Common myeloid progenitor, CD34-positive (primary cell): ENCODE data around the gene TIMM17B.
A peak's percentile ranks its signal among the peaks of the same experiment; 100 is the strongest.
"Not testable (repeated sequence)": the region's sequence is repeated elsewhere in the genome, so short reads cannot be mapped to it uniquely, and the experiment has no call there.

ENCODE experiments used
- CTCF ChIA-PET: fragments of 350-600 bp; sonication (Branson Sonifier 250); formaldehyde crosslinking; loops from one replicate; lab custom pipeline; 2021; ENCODE audit warnings: antibody characterized with exemption; lab: Charles Lee
- POLR2A ChIA-PET: fragments of 350-600 bp; sonication (Branson Sonifier 250); formaldehyde crosslinking; loops from one replicate; lab custom pipeline; 2021; ENCODE audit warnings: antibody characterized with exemption; lab: Charles Lee
- DNase-seq, 3 donors: peaks; one replicate each; pipeline versions ENCODE4 v3.0.0 to v3.0.0-alpha.2; 2013
- H3K27ac ChIP-seq, 2 experiments: 1 replicate in 1 of 2; 2 replicates in 1 of 2; pipeline ENCODE4 v1.7.0; 2013; ENCODE audit warnings: inconsistent platforms in 2 of 2, low read length in 2 of 2, mild to moderate bottlenecking in 2 of 2, low read depth in 1 of 2, moderate library complexity in 1 of 2; ENCODE audit not compliant: severe bottlenecking in 2 of 2, insufficient read depth in 1 of 2, poor library complexity in 1 of 2
- H3K27me3 ChIP-seq, 5 experiments: replicated peaks in 2 of 5; 1 replicate in 3 of 5; 2 replicates in 2 of 5; pipeline versions ENCODE4 v1.6.1 to v1.7.0; 2013; ENCODE audit warnings: low read length in 4 of 5, mild to moderate bottlenecking in 2 of 5, moderate library complexity in 2 of 5, inconsistent platforms in 1 of 5; ENCODE audit not compliant: insufficient read depth in 5 of 5, control insufficient read depth in 4 of 5
- H3K36me3 ChIP-seq, 4 experiments: 1 replicate in 2 of 4; 2 replicates in 2 of 4; pipeline versions ENCODE4 v1.6.1 to v1.7.0; 2013; ENCODE audit warnings: low read length in 3 of 4, control low read depth in 1 of 4, mild to moderate bottlenecking in 1 of 4; ENCODE audit not compliant: control insufficient read depth in 4 of 4, insufficient read depth in 4 of 4
- H3K4me1 ChIP-seq, 4 experiments: 1 replicate in 3 of 4; 2 replicates in 1 of 4; pipeline versions ENCODE4 v1.6.1 to v1.7.1; 2013; ENCODE audit warnings: low read length in 3 of 4, mild to moderate bottlenecking in 3 of 4, control low read depth in 1 of 4, inconsistent platforms in 1 of 4, moderate library complexity in 1 of 4; ENCODE audit not compliant: control insufficient read depth in 4 of 4, insufficient read depth in 4 of 4; ENCODE audit errors: control extremely low read depth in 1 of 4
- H3K4me3 ChIP-seq, 7 experiments: 1 replicate in 4 of 7; 2 replicates in 3 of 7; pipeline versions ENCODE4 v1.5.1 to v1.7.0; 2013; ENCODE audit warnings: mild to moderate bottlenecking in 7 of 7, low read length in 6 of 7, moderate library complexity in 6 of 7, inconsistent platforms in 2 of 7, low read depth in 2 of 7, control low read depth in 1 of 7; ENCODE audit not compliant: insufficient read depth in 4 of 7, control insufficient read depth in 1 of 7; ENCODE audit errors: extremely low read depth in 1 of 7
- H3K9me3 ChIP-seq, 5 experiments: 1 replicate in 4 of 5; 2 replicates in 1 of 5; pipeline versions ENCODE4 v1.6.1 to v1.7.1; 2013; ENCODE audit warnings: low read length in 4 of 5, mild to moderate bottlenecking in 2 of 5, inconsistent platforms in 1 of 5, low read depth in 1 of 5, moderate library complexity in 1 of 5; ENCODE audit not compliant: control insufficient read depth in 4 of 5, insufficient read depth in 2 of 5; ENCODE audit errors: control extremely low read depth in 1 of 5
- WGBS: methylation state at CpG from one replicate; pipeline ENCODE4 v1.1.5; 2013; ENCODE audit not compliant: insufficient coverage; 5-methylcytosine and 5-hydroxymethylcytosine counted together

Gene TIMM17B

DNA sequence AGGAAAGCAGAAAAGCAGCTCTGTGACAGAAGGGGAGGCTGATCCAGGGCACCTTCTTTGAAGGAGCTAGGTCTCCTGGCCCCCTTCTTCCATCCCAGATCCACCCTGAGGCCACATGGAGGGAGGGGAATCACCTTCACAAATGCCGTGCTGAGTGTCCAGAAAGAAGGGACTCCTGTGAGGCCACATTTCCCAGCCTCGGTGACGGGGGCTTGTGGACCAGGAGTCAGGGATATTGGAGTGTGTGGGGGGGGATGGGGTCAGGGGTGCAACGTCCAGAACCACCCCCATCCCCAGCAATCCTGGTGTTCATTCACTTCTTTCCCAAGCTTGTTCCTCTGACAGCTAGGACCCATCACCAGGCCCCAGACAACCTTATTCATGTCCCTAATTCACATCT lies 4.7 kb downstream of the TIMM17B start:
- Histone ChIP-seq H3K27me3 (no peaks in the 10 kb centered on the region), H3K9me3 (peaks cover 0 to 4% (median 0%) of the 10 kb centered on the region in 5 experiments), H3K4me1 (peaks cover 0 to 15% (median 9%) of the 10 kb centered on the region in 4 experiments), H3K4me3 (no peak overlapping the region), H3K27ac (no peak overlapping the region), H3K36me3 (peaks cover 0 to 21% (median 12%) of the 10 kb centered on the region in 4 experiments)
- ChIA-PET POLR2A (interaction anchor here (0.6 kb wide), 1 partner anchor 23 kb away, joined by 4 read pairs; no protein-coding TSS in a partner anchor), CTCF (interaction anchor here (0.6 to 2.3 kb wide), 4 partner anchors 14 to 131 kb away, joined by 3 to 7 read pairs (median 4); partner anchors contain the start of gene GLOD5)
- DNase-seq: no peak
- WGBS: no CpG with 5 or more reads among the region's 4 CpGs

DNA sequence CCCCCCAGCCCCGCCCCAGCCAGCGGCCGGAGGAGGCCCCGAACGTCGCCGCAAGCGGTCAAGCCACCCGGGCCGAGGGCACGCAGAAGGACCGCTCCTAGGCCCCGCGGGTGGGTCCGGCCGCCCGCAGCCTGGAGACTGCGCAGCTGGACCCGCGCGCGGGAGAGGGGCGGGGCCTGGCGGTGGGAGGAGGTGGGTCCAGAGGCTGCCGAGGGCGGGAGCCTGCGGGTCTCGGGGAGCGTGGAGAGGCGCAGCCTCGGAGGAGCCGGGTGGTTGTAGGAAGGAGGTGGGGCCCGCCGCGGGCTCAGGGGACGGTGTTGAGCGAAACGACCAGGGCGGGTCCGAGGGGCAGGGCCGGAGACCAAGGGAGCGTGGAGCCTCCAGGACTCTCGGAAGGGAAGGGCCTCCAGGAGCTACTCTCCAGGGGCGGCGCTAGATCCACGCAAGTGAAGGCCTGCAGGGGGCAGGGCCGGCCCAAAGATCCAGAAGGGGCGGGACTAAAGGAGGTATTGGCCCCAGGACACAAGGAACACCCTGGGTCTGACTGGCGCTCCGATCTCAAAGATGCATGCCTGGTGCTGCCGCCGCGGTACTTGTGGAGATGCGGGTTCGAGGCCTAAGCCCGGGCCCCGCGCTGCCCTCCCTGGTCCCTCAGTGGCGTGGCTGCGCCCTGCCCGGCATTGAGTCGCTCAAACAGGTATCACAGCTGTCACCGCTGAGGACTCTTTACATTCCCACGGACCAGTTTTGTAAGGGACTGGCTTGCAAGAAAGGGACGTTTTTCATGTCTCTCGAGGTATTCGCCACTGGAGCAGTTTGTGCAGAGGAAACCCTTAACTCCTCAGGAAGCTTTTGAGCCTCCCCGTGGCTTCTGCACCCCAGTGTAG lies 5.9 kb downstream of the TIMM17B start:
- Histone ChIP-seq H3K4me1 (peaks cover 0 to 12% (median 8%) of the 10 kb centered on the region in 4 experiments), H3K27ac (no peak overlapping the region), H3K4me3 (peak overlapping the region; percentile 20 to 70 (median 54)), H3K9me3 (no peaks in the 10 kb centered on the region), H3K36me3 (peaks cover 0 to 21% (median 12%) of the 10 kb centered on the region in 4 experiments), H3K27me3 (no peaks in the 10 kb centered on the region)
- peak; percentile 80 to 90 (median 87) for DNase-seq
- 47% methylated on average over 61 of the region's 68 CpGs for WGBS
- POLR2A ChIA-PET: interaction anchor here (1.4 kb wide), 1 partner anchor 46 kb away, joined by 3 read pairs; no protein-coding TSS in a partner anchor
- CTCF ChIA-PET: interaction anchor here (0.7 to 2.3 kb wide), 8 partner anchors 12 to 58 kb away, joined by 3 to 8 read pairs (median 4); partner anchors contain the start of gene SLC35A2

DNA sequence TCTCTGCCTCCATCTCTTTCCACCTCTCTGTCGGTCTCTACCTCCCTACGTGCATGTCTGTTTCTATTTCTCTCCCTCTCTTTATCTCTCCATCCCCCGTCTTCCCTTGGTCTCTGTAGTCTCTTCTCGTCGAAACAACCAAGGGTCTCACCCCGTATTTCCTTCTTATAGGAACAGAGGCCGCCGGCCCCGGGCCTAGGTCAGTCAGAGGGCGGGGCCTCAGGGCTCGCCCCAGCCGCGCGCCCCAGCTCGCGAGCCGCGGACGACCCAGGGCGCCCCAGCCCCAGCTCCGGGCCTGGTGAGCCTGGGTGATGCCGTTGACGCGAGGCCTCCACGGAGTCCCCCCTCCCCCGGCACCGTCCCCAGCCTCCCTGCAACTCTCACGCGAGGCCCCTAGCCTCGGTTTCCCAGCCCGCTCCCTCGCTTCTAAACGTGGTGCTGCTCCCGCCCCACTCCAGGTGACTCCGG lies 6.6 kb downstream of the TIMM17B start:
- ChIA-PET CTCF (interaction anchor here (0.7 to 2.3 kb wide), 8 partner anchors 13 to 62 kb away, joined by 3 to 8 read pairs (median 4); partner anchors contain the start of gene SLC35A2), POLR2A (interaction anchor here (0.8 to 1.4 kb wide), 2 partner anchors 20 to 46 kb away, joined by 3 read pairs; partner anchors contain the start of gene SLC35A2)
- DNase-seq: peak in 2 of 3 donors; percentile 21 to 29
- Histone ChIP-seq H3K9me3 (no peaks in the 10 kb centered on the region), H3K4me3 (peak overlapping the region; percentile 20 to 70 (median 54)), H3K4me1 (peaks cover 0 to 9% (median 4%) of the 10 kb centered on the region in 4 experiments), H3K27me3 (no peaks in the 10 kb centered on the region), H3K36me3 (peaks cover 0 to 21% (median 12%) of the 10 kb centered on the region in 4 experiments), H3K27ac (no peak overlapping the region)
- WGBS: 41% methylated on average over 32 of the region's 35 CpGs

DNA sequence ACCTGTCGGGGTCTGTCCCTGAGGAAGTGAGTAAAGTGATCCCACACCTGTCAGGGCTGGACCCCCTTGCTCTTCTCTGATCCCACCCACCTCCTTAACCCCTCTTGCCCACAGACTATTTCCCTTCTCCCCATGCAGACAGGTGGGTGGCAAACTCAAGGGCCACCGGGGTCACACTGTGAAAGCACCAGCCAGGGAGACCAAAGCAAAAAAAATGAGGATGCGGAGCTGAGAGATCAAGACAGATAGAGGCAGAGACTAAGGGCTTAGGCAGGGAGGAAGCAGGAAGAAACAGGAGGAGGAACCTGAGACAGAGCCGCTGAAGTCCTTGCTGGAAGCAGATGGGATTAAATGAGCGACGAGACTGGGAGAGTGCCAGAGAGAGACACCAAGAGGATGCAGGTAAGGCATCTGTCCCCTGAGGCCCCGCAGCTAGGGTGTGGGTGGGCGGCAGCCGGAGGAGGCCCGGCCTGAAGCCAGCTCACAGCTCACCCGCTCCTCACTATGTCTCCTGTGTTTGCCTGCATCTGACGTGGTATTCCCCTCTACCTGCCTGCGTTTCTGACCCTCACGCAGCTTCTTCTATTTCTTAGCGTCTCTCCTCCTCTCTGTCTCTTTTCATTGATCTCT lies 7.2 kb downstream of the TIMM17B start:
- ChIA-PET POLR2A (interaction anchor here (0.8 kb wide), 1 partner anchor 21 kb away, joined by 3 read pairs; the partner anchor contains the start of gene SLC35A2), CTCF (interaction anchor here (0.6 to 1.3 kb wide), 3 partner anchors 13 to 61 kb away, joined by 3 read pairs; no protein-coding TSS in a partner anchor)
- peaks cover 0 to 9% (median 4%) of the 10 kb centered on the region in 4 experiments for H3K4me1 ChIP-seq
- peaks cover 0 to 21% (median 12%) of the 10 kb centered on the region in 4 experiments for H3K36me3 ChIP-seq
- H3K27ac ChIP-seq: no peak overlapping the region
- WGBS: 40% methylated on average over 15 of the region's 15 CpGs
- no peaks in the 10 kb centered on the region for H3K27me3 ChIP-seq
- no peaks in the 10 kb centered on the region for H3K9me3 ChIP-seq
- no peak for DNase-seq
- H3K4me3 ChIP-seq: peak overlapping the region in 6 of 7 experiments; percentile 8 to 70 (median 54)

DNA sequence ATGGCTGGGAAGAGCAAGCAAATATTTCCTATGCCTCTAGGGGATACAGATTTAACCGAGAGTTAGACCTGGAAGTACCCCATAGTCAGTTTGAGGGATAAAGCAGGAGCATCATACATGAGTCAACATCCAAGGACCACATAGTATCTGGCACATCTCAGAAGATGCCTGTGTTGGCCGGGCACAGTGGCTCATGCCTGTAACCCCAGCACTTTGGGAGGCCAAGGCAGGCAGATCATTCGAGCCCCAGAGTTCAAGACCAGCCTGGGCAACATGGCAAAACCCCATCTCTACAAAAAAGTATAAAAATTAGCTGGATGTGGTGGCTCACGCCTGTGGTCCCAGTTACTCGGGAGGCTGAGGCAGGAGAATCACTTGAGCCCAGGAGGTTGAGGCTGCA lies 11.0 kb downstream of the TIMM17B start:
- WGBS: 90% methylated on average over 4 of the region's 5 CpGs
- not testable (repeated sequence) for H3K27ac ChIP-seq, H3K27me3 ChIP-seq, H3K4me1 ChIP-seq, DNase-seq, H3K36me3 ChIP-seq, H3K4me3 ChIP-seq, H3K9me3 ChIP-seq
- ChIA-PET POLR2A (interaction anchor here (0.6 kb wide), 1 partner anchor 52 kb away, joined by 3 read pairs; no protein-coding TSS in a partner anchor), CTCF (interaction anchor here (1.0 kb wide), 1 partner anchor 10 kb away, joined by 3 read pairs; no protein-coding TSS in a partner anchor)

DNA sequence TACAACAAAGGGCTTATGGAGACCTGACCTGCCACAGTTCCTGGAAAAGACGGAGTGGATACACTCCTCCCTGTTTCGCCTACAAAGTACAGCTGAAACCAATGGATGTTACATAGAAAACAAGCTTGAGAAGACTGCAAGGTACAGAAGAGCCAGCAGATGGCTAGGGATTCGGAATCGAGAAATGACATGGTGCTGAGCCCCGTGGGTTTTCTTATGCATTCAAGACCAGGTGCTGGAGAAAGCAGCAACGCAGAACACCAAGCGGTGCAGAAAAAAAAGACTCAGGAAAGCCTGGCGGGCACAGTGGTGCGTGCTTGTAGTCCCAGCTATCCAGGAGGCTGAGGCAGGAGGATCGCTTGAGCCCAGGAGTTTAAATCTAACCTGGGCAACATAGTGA lies 13.8 kb downstream of the TIMM17B start:
- no peaks in the 10 kb centered on the region for H3K27me3 ChIP-seq
- H3K27ac ChIP-seq: no peak overlapping the region
- no peak for DNase-seq
- no peaks in the 10 kb centered on the region for H3K36me3 ChIP-seq
- no peaks in the 10 kb centered on the region for H3K4me1 ChIP-seq
- H3K4me3 ChIP-seq: no peak overlapping the region
- H3K9me3 ChIP-seq: no peaks in the 10 kb centered on the region
- WGBS: 81% methylated on average over 10 of the region's 10 CpGs
- CTCF ChIA-PET: no interaction called here
- POLR2A ChIA-PET: no interaction called here
